ENCODE results near the gene SLC15A4.

GRCh38 chr12:128800606-128801005, 23.2 kb downstream of the SLC15A4 start:
- TF ChIP-seq POLR2A (IDR thresholded peaks at IDR 0.05; ENCODE audit: low read length) (no peak), GATA1 (IDR thresholded peaks at IDR 0.05; ENCODE audit: low read depth, low read length) (no peak)
